Measurements from ENCODE around the gene IRF2BP2. TPM values are rescaled to one million over a fixed set of nuclear protein-coding genes. Genes with fewer than 3 reads are reported as not detected.

IRF2BP2 gene
- total and polyA plus RNA-seq, 2 experiments from 2014 or later, result 24.3 to 113 TPM

GRCh38 chr1:234645964-234646363 lies 36.0 kb upstream of the IRF2BP2 start:
- H3K27me3 ChIP-seq, result no peaks in the 10 kb centered on the region
- no peaks in the 10 kb centered on the region for H3K9me3 ChIP-seq (ENCODE audit: low read depth)
- no peak overlapping the region for H3K27ac ChIP-seq
- peak in 1 of 2 donors; percentile 2 for DNase-seq (ENCODE audit: low read depth in 1 of 2, low spot score in 1 of 2)
- no peak for TF ChIP-seq CTCF (IDR thresholded peaks at IDR 0.05; ENCODE audit: low read depth, low read length)
- H3K4me1 ChIP-seq (ENCODE audit: low read depth), result no peaks in the 10 kb centered on the region
- no peak overlapping the region for H3K4me3 ChIP-seq
- H3K36me3 ChIP-seq, result no peaks in the 10 kb centered on the region

GRCh38 chr1:234645474-234645953 lies 35.5 kb upstream of the IRF2BP2 start:
- peak in 1 of 2 donors; percentile 33 for DNase-seq (ENCODE audit: low read depth in 1 of 2, low spot score in 1 of 2)
- TF ChIP-seq CTCF (IDR thresholded peaks at IDR 0.05; ENCODE audit: low read depth, low read length), result no peak
- Histone ChIP-seq H3K4me3 (no peak overlapping the region), H3K36me3 (no peaks in the 10 kb centered on the region), H3K27me3 (no peaks in the 10 kb centered on the region), H3K9me3 (ENCODE audit: low read depth) (no peaks in the 10 kb centered on the region), H3K27ac (no peak overlapping the region), H3K4me1 (ENCODE audit: low read depth) (no peaks in the 10 kb centered on the region)

- TF ChIP-seq CTCF (IDR thresholded peaks at IDR 0.05; ENCODE audit: low read depth, low read length), result no peak
- Histone ChIP-seq H3K4me1 (ENCODE audit: low read depth) (no peaks in the 10 kb centered on the region), H3K27me3 (no peaks in the 10 kb centered on the region), H3K9me3 (ENCODE audit: low read depth) (no peaks in the 10 kb centered on the region), H3K36me3 (no peaks in the 10 kb centered on the region), H3K27ac (no peak overlapping the region), H3K4me3 (no peak overlapping the region)
- no peak for DNase-seq (ENCODE audit: low read depth in 1 of 2, low spot score in 1 of 2)
Observed at GRCh38 chr1:234644928-234645327, 35.0 kb upstream of the IRF2BP2 start.

DNA sequence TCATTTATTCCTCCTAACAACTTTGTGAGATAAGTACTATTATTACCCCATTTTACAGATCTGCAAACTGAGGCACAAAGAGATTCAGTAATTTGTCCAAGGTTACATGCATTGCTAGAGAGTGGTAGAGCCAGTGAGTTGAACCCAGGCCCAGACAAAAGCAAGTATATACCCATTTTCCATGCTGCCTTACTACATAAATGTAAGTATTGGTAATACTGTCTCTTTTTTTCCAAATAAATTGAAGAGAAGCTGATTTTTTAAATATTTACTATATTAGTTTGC lies 33.8 kb upstream of the IRF2BP2 start:
- no peaks in the 10 kb centered on the region for H3K27me3 ChIP-seq
- no peak overlapping the region for H3K27ac ChIP-seq
- no peak overlapping the region for H3K4me3 ChIP-seq
- H3K9me3 ChIP-seq (ENCODE audit: low read depth), result no peaks in the 10 kb centered on the region
- H3K4me1 ChIP-seq (ENCODE audit: low read depth), result no peaks in the 10 kb centered on the region
- DNase-seq (ENCODE audit: low read depth in 1 of 2, low spot score in 1 of 2), result no peak
- TF ChIP-seq CTCF (IDR thresholded peaks at IDR 0.05; ENCODE audit: low read depth, low read length), result no peak
- no peaks in the 10 kb centered on the region for H3K36me3 ChIP-seq

- Histone ChIP-seq H3K4me1 (ENCODE audit: low read depth) (no peaks in the 10 kb centered on the region), H3K27me3 (no peaks in the 10 kb centered on the region), H3K27ac (no peak overlapping the region), H3K9me3 (ENCODE audit: low read depth) (no peaks in the 10 kb centered on the region), H3K36me3 (no peaks in the 10 kb centered on the region), H3K4me3 (no peak overlapping the region)
- no peak for DNase-seq (ENCODE audit: low read depth in 1 of 2, low spot score in 1 of 2)
- no peak for TF ChIP-seq CTCF (IDR thresholded peaks at IDR 0.05; ENCODE audit: low read depth, low read length)
Observed at GRCh38 chr1:234643111-234643849, 33.3 kb upstream of the IRF2BP2 start.
